HepG2 (cell line): ENCODE results near the gene AKT3.

Experiments
- CTCF ChIP-seq: sonication (generic); formaldehyde crosslinking; IDR thresholded peaks from 2 replicates; pipeline ENCODE4 v1.5.0; 2020; ENCODE audit warnings: mild to moderate bottlenecking, missing genetic modification reagents, moderate library complexity
- HDAC2 ChIP-seq: sonication (generic); formaldehyde crosslinking; IDR thresholded peaks from 2 replicates; pipeline ENCODE4 v1.4.0; 2020; ENCODE audit warnings: missing genetic modification reagents
- LCORL ChIP-seq, 2 experiments: fragments of 450-650 bp in 1 of 2; sonication (generic) in 1 of 2; formaldehyde crosslinking in 1 of 2; IDR thresholded peaks; 2 replicates each; pipeline versions ENCODE4 v1.5.0 to v1.6.1; 2017 to 2020; ENCODE audit warnings: antibody characterized with exemption in 1 of 2, missing genetic modification reagents in 1 of 2
- MEIS1 ChIP-seq: sonication (generic); formaldehyde crosslinking; IDR thresholded peaks from 2 replicates; pipeline ENCODE4 v1.9.0; 2021; ENCODE audit warnings: mild to moderate bottlenecking, missing genetic modification reagents, moderate library complexity, borderline replicate concordance
- POLR2AphosphoS5 ChIP-seq: IDR thresholded peaks from 2 replicates; pipeline ENCODE4 v1.6.1; 2012; ENCODE audit warnings: low read depth, low read length
- SNRNP70 ChIP-seq: fragments of 200-400 bp; formaldehyde crosslinking; IDR thresholded peaks from 2 replicates; pipeline ENCODE4 v1.6.1; 2017; ENCODE audit warnings: mild to moderate bottlenecking, low read depth, low read length, moderate library complexity
- STAG1 ChIP-seq: sonication (generic); formaldehyde crosslinking; IDR thresholded peaks from 2 replicates; pipeline ENCODE4 v1.4.0; 2020; ENCODE audit warnings: missing genetic modification reagents
- TAF1 ChIP-seq: sonication (generic); formaldehyde crosslinking; IDR thresholded peaks from 2 replicates; pipeline ENCODE4 v1.4.0; 2020; ENCODE audit warnings: missing genetic modification reagents
- ZFP36L1 ChIP-seq: sonication (generic); formaldehyde crosslinking; IDR thresholded peaks from 2 replicates; pipeline ENCODE4 v1.8.0; 2022; ENCODE audit warnings: mild to moderate bottlenecking, missing genetic modification reagents, moderate library complexity
- ZNF549 ChIP-seq: sonication (generic); formaldehyde crosslinking; IDR thresholded peaks from 2 replicates; pipeline ENCODE4 v1.5.0; 2020; ENCODE audit warnings: missing genetic modification reagents
- ZZZ3 ChIP-seq: sonication (generic); formaldehyde crosslinking; IDR thresholded peaks from 2 replicates; pipeline ENCODE4 v1.4.0; 2020; ENCODE audit warnings: missing genetic modification reagents, mild to moderate bottlenecking, borderline replicate concordance

- no peak for TF ChIP-seq ZFP36L1 (CRISPR knock-in tag)
- TF ChIP-seq MEIS1, result no peak
- no peak for TF ChIP-seq LCORL (IDR thresholded peaks at IDR 0.05)
- TF ChIP-seq LCORL (CRISPR knock-in tag; IDR thresholded peaks at IDR 0.05), result no peak
- no peak for TF ChIP-seq SNRNP70
- no peak for TF ChIP-seq CTCF (CRISPR knock-in tag)
- no peak for TF ChIP-seq STAG1 (CRISPR knock-in tag)
- no peak for TF ChIP-seq HDAC2 (CRISPR knock-in tag)
- TF ChIP-seq ZNF549 (CRISPR knock-in tag), result no peak
- no peak for TF ChIP-seq ZZZ3 (CRISPR knock-in tag)
- no peak for TF ChIP-seq TAF1
- TF ChIP-seq POLR2AphosphoS5, result no peak
Observed at GRCh38 chr1:243814718-243815117, 35.3 kb downstream of the AKT3 start.
